Measurements from ENCODE around the gene PITPNC1.

Gene PITPNC1

GRCh38 chr17:67435786-67436185, 58.7 kb downstream of the PITPNC1 start:
- DNase-seq: no peak

GRCh38 chr17:67436233-67436632, 59.2 kb downstream of the PITPNC1 start:
- DNase-seq: no peak

DNA sequence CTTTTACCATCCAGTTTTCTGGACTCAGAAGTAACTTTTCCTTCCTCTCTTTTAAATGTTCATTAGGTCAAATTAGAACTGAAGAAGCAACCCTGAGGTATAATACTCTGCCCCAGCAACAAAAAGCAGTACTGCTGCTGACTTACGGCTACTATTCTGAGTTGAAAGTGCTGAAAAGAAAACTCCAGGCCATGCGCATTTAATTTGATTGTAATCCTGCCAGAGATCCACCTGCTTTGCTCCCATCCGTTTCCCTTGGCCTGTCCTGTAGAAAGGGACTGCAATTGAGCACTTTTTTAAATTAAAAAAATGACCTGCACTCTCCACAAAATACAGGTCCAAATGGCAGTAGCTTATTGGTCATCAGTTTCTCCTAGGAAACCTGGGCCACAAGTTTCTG, 61.6 kb downstream of the PITPNC1 start:
- DNase-seq: no peak

DNA sequence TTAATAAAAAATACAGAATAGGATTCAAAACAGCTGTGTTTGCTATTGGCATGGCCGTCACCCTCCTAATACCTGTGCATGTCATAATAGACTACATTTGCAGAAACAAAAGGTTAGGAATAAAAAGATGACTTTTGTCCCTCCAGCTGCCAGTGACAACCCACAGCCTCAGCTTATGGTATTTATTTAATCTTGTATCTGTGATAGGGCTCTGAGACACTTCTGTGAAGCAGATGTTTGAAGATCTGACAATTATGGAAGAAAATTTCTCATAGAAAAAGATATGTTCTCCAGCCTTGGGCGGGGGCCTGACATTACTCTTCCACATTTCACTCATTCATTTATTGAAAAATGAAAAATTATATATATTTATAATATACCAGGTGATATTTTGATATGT, 62.2 kb downstream of the PITPNC1 start:
- no peak for DNase-seq

DNA sequence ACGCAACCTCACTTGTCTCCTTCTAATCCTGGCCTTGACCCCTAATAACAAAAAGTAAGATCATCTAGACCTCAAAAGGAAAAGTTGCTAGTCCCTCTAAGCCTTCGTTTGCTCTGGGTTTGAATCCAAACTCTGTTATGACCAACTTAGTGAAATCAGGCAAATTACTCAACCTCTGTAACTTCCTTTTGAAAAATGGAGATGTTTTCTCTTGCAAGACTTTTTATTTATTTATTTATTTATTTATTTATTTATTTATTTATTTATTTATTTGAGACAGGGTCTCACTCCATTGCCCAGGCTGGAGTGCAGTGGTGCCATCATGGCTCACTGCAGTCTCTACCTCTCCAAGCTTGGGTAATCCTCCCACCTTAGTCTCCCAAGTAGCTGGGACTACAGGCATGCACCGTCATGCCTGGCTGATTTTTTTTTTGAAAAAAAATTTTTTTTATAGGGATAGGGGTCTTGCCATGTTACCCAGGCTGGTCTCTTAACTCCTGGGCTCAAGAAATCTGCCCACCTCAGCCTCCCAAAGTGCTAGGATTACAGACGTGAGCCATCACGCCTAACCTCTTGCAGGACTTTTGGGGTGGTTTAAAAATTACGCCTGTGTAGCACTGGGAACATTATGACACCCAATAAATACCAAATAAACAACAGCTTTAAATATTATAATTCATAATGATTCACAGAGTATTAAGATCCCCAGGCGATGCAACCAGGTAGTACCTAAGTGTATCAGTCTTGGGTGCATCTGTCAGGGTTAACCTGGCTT, 63.4 kb downstream of the PITPNC1 start:
- DNase-seq: no peak

DNA sequence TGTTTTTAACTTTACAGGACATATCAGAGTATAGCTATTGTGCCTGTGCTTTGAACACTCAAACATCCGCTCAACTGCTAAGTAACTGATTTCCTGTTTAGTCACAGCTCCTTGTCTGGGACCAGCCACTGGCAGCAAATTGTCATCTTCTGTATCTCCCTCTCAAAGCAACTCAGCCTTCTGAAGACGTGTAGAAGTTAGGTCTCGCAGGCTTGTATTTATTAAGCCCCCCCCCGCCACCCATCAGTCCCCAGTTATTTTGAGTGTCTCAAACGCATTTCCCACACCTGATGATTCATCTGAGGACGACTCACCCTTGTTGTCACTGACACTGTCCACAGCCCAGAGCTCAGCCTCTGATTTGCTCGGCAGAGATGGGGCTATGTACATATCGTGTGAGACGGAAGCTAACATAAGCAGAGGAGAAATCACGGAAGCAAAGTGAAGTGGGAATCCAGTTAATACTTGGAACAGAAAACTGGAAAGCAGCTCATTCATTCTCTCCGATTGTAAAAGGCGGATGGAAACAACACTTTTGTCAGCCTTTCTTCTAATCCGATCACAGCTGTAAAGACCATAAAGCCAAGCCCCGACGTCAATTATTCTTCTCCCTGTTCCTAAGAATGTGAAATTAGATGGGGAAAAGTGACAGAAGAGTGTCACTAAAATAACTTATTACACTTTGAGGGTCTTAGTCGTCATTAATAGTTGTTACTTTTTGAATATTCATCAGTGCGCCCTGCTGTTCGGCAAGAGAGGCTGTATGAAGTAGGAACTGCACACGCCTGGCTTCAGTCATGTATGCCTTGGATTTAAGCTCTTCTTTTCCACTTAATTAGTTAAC, 64.2 kb downstream of the PITPNC1 start:
- no peak for DNase-seq

DNA sequence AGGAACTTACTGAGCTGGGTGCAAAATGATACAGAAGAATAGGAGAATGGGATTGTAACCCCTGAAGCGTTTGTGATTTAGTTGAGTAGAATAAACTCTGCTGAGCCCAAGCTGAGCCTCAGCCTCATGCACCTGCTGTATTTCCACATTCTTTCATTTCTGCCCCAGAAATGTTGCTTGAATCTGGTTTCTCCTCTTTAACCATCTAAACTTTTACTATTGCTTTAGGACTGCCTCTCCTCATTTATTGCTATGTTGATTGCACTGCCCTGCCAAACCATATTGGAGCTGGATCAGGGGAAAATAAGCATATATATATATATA, 64.8 kb downstream of the PITPNC1 start:
- no peak for DNase-seq

GRCh38 chr17:67442787-67443624, 65.9 kb downstream of the PITPNC1 start:
- no peak for DNase-seq

DNA sequence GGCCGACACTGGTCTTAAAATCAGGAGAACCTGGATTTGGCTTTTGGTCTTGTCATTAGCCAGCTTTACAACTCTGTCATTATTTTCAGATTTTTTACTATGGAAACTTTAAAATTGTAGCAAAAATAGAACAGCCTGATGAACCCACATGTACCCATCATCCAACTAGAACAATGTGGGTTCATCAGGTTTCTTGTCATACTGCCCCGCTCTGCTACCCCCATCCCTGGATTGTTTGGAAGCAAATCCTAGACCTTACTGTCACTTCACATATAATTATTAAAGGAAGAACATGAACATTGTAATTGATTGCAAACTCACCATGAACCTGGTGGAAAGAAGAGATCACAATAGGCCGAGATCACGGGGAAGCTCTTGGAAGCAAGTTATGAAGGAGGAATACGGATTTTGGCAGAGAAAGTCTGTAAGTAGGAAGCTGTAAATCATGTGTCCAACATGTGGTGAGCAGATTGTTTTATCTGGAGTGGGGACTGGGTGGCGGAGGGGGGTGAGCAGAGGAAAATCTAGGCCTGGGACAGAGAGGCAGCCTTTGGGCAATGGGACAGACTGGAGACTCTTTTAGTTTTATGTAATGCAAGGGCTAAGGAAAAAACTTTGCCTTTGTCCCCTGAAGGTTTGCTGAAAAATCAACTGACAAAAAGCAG, 67.0 kb downstream of the PITPNC1 start:
- DNase-seq: no peak

GRCh38 chr17:67448449-67448848, 71.4 kb downstream of the PITPNC1 start:
- DNase-seq: no peak

- DNase-seq: no peak
Observed at GRCh38 chr17:67449065-67449464, 72.0 kb downstream of the PITPNC1 start.

- no peak for DNase-seq
Observed at GRCh38 chr17:67449845-67450755, 73.0 kb downstream of the PITPNC1 start.

- DNase-seq: no peak
Observed at GRCh38 chr17:67452681-67453554, 75.8 kb downstream of the PITPNC1 start.

GRCh38 chr17:67456103-67456502, 79.0 kb downstream of the PITPNC1 start:
- no peak for DNase-seq

GRCh38 chr17:67456889-67457288, 79.8 kb downstream of the PITPNC1 start:
- no peak for DNase-seq

DNA sequence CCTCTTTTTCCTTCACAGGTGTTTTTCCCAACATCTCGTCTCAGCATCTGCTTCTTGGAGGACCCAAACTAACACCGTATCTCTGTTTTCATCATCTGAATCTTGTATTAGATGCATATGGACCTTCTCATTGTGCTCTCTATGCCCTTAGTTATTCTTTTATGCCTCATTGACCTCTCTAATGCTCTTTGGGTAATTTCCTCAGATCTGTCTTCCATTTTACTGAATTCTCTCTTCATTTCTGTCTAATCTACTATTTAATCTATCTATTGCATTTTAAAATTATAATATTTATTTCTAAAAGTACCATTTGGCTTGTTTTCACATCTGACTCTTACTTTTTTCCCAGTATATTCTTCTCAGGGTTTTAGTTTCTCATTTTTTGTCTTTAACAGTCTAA, 81.1 kb downstream of the PITPNC1 start:
- no peak for DNase-seq

DNA sequence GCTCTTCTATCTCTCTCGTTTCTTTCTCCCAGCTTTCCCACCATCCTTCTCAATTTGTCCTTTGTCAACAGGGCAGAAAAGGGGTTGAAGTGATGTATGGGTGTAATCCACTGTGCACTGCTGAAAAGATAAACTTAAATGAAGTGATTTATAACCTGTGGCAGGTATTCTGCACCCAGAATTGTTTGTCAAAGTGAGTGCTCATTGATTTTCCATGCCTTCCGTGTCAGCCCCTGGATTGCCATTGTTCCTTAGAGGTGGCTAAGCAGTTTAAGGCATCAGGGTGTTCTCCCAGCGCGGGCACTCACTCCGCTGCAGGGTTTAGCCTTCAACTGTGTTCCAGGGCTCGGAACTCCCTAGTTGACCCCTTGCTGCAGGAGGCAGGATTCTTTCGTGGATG, 82.9 kb downstream of the PITPNC1 start:
- no peak for DNase-seq

GRCh38 chr17:67461228-67461780, 84.2 kb downstream of the PITPNC1 start:
- DNase-seq: no peak

DNA sequence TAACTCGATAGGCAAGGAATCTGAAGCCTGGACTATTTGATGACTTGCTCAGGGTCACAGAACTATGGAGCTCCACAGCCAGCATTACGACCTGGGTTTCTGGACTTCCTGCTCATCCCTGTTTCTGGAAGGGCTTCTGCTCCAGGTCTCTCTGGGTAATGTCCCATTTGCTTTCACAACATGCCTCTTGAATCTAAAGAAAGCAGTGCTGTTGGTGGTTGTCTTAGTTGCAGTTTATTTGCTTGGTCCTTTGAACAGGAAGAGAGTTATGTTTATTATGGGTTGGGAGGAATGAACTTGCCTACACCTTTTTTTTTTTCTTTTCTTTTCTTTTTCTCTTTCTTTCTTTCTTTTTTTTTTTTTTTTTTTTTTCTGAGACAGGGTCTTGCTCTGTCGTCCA, 84.8 kb downstream of the PITPNC1 start:
- no peak for DNase-seq

- no peak for DNase-seq
Observed at GRCh38 chr17:67466251-67466796, 89.2 kb downstream of the PITPNC1 start.

Data from NCI-H1105 treated with DMSO at 0.1 percent for 48 hours (cell line).